GM12878 (cell line): ENCODE measurements around the gene MARVELD2. TPM values are rescaled to one million over a fixed set of nuclear protein-coding genes. Genes with fewer than 3 reads are reported as not detected.

Source experiments
- ATF2 ChIP-seq: IDR thresholded peaks from 2 replicates; pipeline ENCODE4 v1.6.1; 2012; ENCODE audit warnings: low read length, inconsistent platforms
- ATF3 ChIP-seq: IDR thresholded peaks from 2 replicates; pipeline ENCODE4 v1.6.1; 2011; ENCODE audit warnings: low read depth, mild to moderate bottlenecking, low read length, moderate library complexity, borderline replicate concordance; ENCODE audit errors: extremely low read depth
- BHLHE40 ChIP-seq, 2 experiments: fragments of 450-650 bp in 1 of 2; IDR thresholded peaks; 2 replicates each; pipeline ENCODE4 v1.6.1; 2011 to 2017; ENCODE audit warnings: low read depth in 2 of 2, borderline replicate concordance in 1 of 2, improper control_type of control experiment in 1 of 2, low read length in 1 of 2, mild to moderate bottlenecking in 1 of 2
- CEBPB ChIP-seq, 2 experiments: fragments of 150-350 bp in 1 of 2; IDR thresholded peaks; 2 replicates each; pipeline ENCODE4 v1.6.1; 2012 to 2014; ENCODE audit warnings: low read depth in 2 of 2, low read length in 2 of 2, borderline replicate concordance in 1 of 2, inconsistent platforms in 1 of 2
- CEBPZ ChIP-seq: fragments of 150-350 bp; IDR thresholded peaks from 2 replicates; pipeline ENCODE4 v1.6.1; 2016; ENCODE audit warnings: low read depth, low read length
- EED ChIP-seq: sonication (generic); IDR thresholded peaks from 2 replicates; pipeline ENCODE4 v1.6.1; 2016; ENCODE audit warnings: antibody characterized with exemption, low read depth
- EGR1 ChIP-seq, 2 experiments: IDR thresholded peaks; 1 replicate in 1 of 2; 2 replicates in 1 of 2; pipeline ENCODE4 v1.6.1; 2011 to 2012; ENCODE audit warnings: low read depth in 2 of 2, low read length in 2 of 2, borderline replicate concordance in 1 of 2, mild to moderate bottlenecking in 1 of 2, moderate library complexity in 1 of 2
- FOXK2 ChIP-seq: fragments of 450-650 bp; IDR thresholded peaks from 2 replicates; pipeline ENCODE4 v1.6.1; 2017; ENCODE audit warnings: mild to moderate bottlenecking, moderate library complexity
- IKZF1 ChIP-seq: fragments of 450-650 bp; conservative IDR thresholded peaks from 2 replicates; pipeline ENCODE4 v1.6.1; 2017; ENCODE audit warnings: antibody characterized with exemption, mild to moderate bottlenecking
- IRF4 ChIP-seq: IDR thresholded peaks from 2 replicates; pipeline ENCODE4 v1.6.1; 2011; ENCODE audit warnings: low read depth, low read length
- MXI1 ChIP-seq: fragments of 150-350 bp; IDR thresholded peaks from 2 replicates; pipeline ENCODE4 v1.6.1; 2011; ENCODE audit warnings: low read depth, mild to moderate bottlenecking, inconsistent platforms, low read length, improper control_type of control experiment
- NFXL1 ChIP-seq: fragments of 450-650 bp; IDR thresholded peaks from 2 replicates; pipeline ENCODE4 v1.6.1; 2017; ENCODE audit warnings: antibody characterized with exemption, mild to moderate bottlenecking, borderline replicate concordance
- NFYA ChIP-seq: IDR thresholded peaks from 2 replicates; pipeline ENCODE4 v1.6.1; 2011; ENCODE audit warnings: low read depth, mild to moderate bottlenecking, low read length, improper control_type of control experiment, borderline replicate concordance
- RFX5 ChIP-seq: IDR thresholded peaks from 2 replicates; pipeline ENCODE4 v1.6.1; 2011; ENCODE audit warnings: low read depth, low read length, improper control_type of control experiment
- SIX5 ChIP-seq: IDR thresholded peaks from 2 replicates; pipeline ENCODE4 v1.6.1; 2011; ENCODE audit warnings: mild to moderate bottlenecking, low read depth, low read length, moderate library complexity; ENCODE audit not compliant: severe bottlenecking
- TBL1XR1 ChIP-seq: IDR thresholded peaks from 2 replicates; pipeline ENCODE4 v1.6.1; 2012; ENCODE audit warnings: low read depth, low read length, improper control_type of control experiment
- TCF3 ChIP-seq: IDR thresholded peaks from 2 replicates; pipeline ENCODE4 v1.6.1; 2012; ENCODE audit warnings: low read depth, mild to moderate bottlenecking, low read length, borderline replicate concordance; ENCODE audit not compliant: insufficient read depth
- ZNF274 ChIP-seq: IDR thresholded peaks from one replicate; pipeline ENCODE4 v1.8.0; 2011; ENCODE audit not compliant: insufficient read length, insufficient read depth
- ZNF622 ChIP-seq: fragments of 450-650 bp; IDR thresholded peaks from 2 replicates; pipeline ENCODE4 v1.6.1; 2017; ENCODE audit warnings: mild to moderate bottlenecking, inconsistent platforms
- polyA plus RNA-seq, 11 experiments: library from polyadenylated mRNA; depleted of rRNA in 4 of 11; unstranded in 6 of 11; stranded (reverse) in 5 of 11; fragments of >200 nt; fragmentation: Nextera tagmentation in 4 of 11; fragmentation: Illumina TruSeq in 1 of 11; extraction: Ambion mirVana in 4 of 11; extraction: Trizol in 1 of 11; gene quantifications; 1 replicate in 1 of 11; 2 replicates in 10 of 11; pipeline versions ENCODE4 v1.2.1 to v1.2.3, GENCODE V29; 2011 to 2016; ENCODE audit warnings: inconsistent platforms in 2 of 11, missing spikeins in 2 of 11, low read depth in 1 of 11
- total RNA-seq, 4 experiments: library from RNA; depleted of rRNA in 3 of 4; stranded (reverse); fragments of >200 nt in 3 of 4; fragmentation: Illumina TruSeq in 1 of 4; extraction: Trizol in 1 of 4; gene quantifications; 2 replicates each; pipeline versions ENCODE4 v1.2.1 to v1.2.3, GENCODE V29; 2013 to 2021
- TF ChIP-seq, protein P1 (sequence below): fragments of 450-650 bp; IDR thresholded peaks from 2 replicates; pipeline ENCODE4 v1.6.1; 2016; ENCODE audit warnings: mild to moderate bottlenecking, moderate library complexity, borderline replicate concordance

The MARVELD2 gene
- total and polyA plus RNA-seq, 10 of the 15 experiments (the other 5 are each of a cell fraction or from before 2014, with no cell fraction given) = 0.37 to 6.2 (median 3.8) TPM

DNA sequence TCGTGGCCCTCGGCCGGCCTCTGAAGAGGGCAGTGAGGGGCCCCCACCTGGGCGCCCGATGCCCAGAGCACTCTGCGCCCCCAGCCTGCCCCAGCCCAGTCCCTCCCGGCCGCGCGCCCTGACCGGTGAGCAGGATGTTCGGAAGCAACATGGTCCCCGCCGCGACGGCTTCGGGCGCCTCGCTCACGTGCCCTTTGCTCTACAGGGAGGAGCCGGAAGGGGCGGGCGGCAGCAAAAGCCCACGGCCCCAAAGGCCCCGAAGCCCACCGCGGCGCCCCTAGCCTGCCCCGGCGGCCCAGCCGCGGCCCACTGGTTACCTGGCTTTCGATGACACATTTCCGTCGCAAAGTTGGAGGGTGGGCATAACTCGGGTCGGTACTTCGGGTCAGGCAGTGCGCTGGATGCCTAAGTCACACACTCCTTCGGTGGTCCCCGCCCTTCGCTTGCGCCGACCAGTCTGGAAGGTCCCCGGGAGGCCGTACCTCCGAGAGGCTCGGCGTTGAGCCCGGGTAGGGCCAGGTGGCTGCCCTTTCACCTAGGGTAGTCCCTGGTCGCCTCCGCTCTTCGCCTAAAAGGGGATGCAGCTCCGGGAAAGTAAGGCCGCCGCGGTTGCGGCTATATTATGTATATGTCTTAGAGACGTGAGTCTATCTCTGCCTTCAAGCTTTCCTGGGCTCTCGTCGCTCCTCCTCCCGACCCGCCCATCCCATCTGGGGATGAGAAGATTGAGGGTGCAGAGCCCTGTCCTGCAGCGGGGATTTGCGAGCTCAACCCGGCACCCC, 45.4 kb upstream of the MARVELD2 start, which contains the start of the genes AK6, RAD17 and TAF9 (continued):
- TF ChIP-seq, protein P1, sequence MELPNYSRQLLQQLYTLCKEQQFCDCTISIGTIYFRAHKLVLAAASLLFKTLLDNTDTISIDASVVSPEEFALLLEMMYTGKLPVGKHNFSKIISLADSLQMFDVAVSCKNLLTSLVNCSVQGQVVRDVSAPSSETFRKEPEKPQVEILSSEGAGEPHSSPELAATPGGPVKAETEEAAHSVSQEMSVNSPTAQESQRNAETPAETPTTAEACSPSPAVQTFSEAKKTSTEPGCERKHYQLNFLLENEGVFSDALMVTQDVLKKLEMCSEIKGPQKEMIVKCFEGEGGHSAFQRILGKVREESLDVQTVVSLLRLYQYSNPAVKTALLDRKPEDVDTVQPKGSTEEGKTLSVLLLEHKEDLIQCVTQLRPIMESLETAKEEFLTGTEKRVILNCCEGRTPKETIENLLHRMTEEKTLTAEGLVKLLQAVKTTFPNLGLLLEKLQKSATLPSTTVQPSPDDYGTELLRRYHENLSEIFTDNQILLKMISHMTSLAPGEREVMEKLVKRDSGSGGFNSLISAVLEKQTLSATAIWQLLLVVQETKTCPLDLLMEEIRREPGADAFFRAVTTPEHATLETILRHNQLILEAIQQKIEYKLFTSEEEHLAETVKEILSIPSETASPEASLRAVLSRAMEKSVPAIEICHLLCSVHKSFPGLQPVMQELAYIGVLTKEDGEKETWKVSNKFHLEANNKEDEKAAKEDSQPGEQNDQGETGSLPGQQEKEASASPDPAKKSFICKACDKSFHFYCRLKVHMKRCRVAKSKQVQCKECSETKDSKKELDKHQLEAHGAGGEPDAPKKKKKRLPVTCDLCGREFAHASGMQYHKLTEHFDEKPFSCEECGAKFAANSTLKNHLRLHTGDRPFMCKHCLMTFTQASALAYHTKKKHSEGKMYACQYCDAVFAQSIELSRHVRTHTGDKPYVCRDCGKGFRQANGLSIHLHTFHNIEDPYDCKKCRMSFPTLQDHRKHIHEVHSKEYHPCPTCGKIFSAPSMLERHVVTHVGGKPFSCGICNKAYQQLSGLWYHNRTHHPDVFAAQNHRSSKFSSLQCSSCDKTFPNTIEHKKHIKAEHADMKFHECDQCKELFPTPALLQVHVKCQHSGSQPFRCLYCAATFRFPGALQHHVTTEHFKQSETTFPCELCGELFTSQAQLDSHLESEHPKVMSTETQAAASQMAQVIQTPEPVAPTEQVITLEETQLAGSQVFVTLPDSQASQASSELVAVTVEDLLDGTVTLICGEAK = peak; percentile 76; the same call in 1 of the 2 replicates
- TF ChIP-seq FOXK2 = no peak
- TF ChIP-seq RFX5 = no peak
- no peak for TF ChIP-seq EGR1 (IDR thresholded peaks at IDR 0.05; ENCODE audit: borderline replicate concordance in 1 of 2, low read depth in 2 of 2, low read length in 2 of 2)
- no peak for TF ChIP-seq ATF2
- TF ChIP-seq BHLHE40 (IDR thresholded peaks at IDR 0.05; ENCODE audit: borderline replicate concordance in 1 of 2, low read depth in 2 of 2, low read length in 1 of 2) = peak; percentile 99 to 100
- TF ChIP-seq EED = peak; percentile 27; the same call in 1 of the 2 replicates
- no peak for TF ChIP-seq NFXL1
- TF ChIP-seq IRF4 = no peak
- no peak for TF ChIP-seq CEBPZ
- TF ChIP-seq CEBPB (IDR thresholded peaks at IDR 0.05; ENCODE audit: borderline replicate concordance in 1 of 2, low read depth in 2 of 2, low read length in 2 of 2) = no peak
- TF ChIP-seq MXI1 = peak; percentile 85
- no peak for TF ChIP-seq NFYA
- TF ChIP-seq TCF3 = peak; percentile 62
- TF ChIP-seq ATF3 = peak; percentile 49; the same call in 1 of the 2 replicates
- peak; percentile 39; the same call in 1 of the 2 replicates for TF ChIP-seq TBL1XR1
- peak; percentile 98 for TF ChIP-seq IKZF1
- TF ChIP-seq ZNF622 = no peak
- peak; percentile 42 for TF ChIP-seq SIX5
- no peak for TF ChIP-seq ZNF274
